HL-60 (cell line): ENCODE data around the gene TRIAP1.

Experiments used
- REST ChIP-seq: IDR thresholded peaks from 2 replicates; pipeline ENCODE4 v1.6.1; 2012; ENCODE audit warnings: low read depth; ENCODE audit not compliant: insufficient replicate concordance
- TF ChIP-seq, protein P1 (sequence below): IDR thresholded peaks from one replicate; pipeline ENCODE4 v1.5.1; 2011; ENCODE audit warnings: low read length, control low read depth, inconsistent platforms; ENCODE audit not compliant: insufficient read depth

- TF ChIP-seq, protein P1, sequence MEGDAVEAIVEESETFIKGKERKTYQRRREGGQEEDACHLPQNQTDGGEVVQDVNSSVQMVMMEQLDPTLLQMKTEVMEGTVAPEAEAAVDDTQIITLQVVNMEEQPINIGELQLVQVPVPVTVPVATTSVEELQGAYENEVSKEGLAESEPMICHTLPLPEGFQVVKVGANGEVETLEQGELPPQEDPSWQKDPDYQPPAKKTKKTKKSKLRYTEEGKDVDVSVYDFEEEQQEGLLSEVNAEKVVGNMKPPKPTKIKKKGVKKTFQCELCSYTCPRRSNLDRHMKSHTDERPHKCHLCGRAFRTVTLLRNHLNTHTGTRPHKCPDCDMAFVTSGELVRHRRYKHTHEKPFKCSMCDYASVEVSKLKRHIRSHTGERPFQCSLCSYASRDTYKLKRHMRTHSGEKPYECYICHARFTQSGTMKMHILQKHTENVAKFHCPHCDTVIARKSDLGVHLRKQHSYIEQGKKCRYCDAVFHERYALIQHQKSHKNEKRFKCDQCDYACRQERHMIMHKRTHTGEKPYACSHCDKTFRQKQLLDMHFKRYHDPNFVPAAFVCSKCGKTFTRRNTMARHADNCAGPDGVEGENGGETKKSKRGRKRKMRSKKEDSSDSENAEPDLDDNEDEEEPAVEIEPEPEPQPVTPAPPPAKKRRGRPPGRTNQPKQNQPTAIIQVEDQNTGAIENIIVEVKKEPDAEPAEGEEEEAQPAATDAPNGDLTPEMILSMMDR: no peak
- TF ChIP-seq REST: no peak
Observed at GRCh38 chr12:120408771-120409170, 37.4 kb downstream of the TRIAP1 start.
